Inflammatory macrophage (primary cell): Measurements from ENCODE around the gene RGS14.

Experiments used
- DNase-seq, 2 donors: peaks; one replicate each; pipeline ENCODE4 v3.0.0-alpha.2; 2020 to 2022

Gene RGS14

GRCh38 chr5:177380805-177381126, 23.0 kb downstream of the RGS14 start:
- DNase-seq, result no peak

DNA sequence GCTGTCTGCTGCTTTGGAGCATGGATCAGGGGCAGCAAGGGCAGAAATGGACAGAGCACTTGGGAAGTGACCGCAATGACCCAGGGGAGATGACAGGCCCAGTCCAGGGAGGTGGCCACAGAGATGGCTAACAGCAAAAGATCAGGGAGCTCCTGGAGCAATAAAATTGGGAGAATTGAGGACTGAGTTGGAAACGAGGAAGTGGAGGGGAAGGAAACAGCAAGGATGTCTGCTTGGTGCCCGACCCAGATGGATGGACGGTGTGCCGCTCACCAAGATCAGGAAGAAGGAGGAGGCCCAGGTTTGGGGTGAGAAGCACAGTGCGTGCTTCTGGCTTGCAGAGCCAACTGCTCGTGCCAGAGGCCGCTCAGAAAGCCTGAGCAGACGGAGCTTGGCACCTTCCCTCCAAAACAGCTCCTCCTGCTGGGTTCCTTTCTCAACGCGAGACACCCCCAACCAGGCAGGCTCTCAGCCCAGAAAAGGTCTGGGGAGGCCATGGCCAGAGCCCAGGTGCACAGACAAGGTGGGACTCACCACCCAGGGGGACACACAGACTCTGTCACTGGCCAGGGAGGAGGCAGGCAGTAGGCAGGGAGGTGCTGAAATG, 24.8 kb downstream of the RGS14 start:
- DNase-seq, result peak in 1 of 2 donors; percentile 28

DNA sequence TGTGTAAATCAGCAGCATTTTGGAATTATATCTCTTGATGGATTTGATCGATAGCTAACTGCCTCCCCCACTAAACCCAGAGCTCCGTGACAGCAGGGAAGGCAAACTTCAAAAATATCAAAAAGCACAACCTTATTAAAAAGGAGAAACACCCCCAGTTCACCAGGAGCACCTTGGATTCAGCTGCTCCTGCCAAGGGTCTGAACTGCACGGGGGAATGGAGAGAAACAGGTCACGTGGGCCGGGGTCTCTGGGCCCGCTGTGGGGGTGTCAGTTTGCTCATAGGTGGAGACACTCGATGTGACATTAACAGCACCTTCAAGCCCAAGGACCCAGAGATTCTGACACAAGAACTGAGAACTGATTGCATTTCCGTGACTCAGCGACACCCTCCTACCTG, 25.5 kb downstream of the RGS14 start:
- no peak for DNase-seq

DNA sequence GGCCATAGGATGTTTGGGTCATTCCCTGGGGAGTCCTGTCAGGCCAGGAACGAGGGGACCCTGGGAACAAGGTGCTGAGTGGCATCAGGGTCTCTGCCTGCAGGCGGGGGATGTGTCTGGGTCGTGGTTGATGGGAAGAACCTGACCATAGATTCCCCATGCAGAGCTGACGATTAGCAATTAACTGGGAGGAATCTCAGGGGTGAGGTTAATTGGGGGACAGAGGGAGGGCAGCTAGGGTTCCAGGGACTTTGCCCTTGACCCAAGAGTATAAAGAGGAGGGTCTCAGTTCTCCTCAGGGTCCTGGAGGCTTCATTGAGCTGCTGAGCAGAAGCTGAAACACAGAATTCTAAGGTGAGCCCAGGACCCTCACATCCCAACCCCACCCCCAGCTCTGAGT, 26.4 kb downstream of the RGS14 start, which contains the start of gene SLC34A1:
Gene SLC34A1 (plus strand): TSS at position 301 of the 400 bp plus-strand sequence. CDS start 1,308 bp downstream, outside the sequence.
- DNase-seq, result no peak

GRCh38 chr5:177385720-177386119, 28.0 kb downstream of the RGS14 start:
- DNase-seq, result no peak

- DNase-seq, result no peak
These were observed 28.8 kb downstream of the RGS14 start for GRCh38 chr5:177386542-177386941.

- no peak for DNase-seq
These were observed 29.7 kb downstream of the RGS14 start for GRCh38 chr5:177387405-177387804.

- DNase-seq, result no peak
These were observed 30.9 kb downstream of the RGS14 start for GRCh38 chr5:177388521-177389052.

DNA sequence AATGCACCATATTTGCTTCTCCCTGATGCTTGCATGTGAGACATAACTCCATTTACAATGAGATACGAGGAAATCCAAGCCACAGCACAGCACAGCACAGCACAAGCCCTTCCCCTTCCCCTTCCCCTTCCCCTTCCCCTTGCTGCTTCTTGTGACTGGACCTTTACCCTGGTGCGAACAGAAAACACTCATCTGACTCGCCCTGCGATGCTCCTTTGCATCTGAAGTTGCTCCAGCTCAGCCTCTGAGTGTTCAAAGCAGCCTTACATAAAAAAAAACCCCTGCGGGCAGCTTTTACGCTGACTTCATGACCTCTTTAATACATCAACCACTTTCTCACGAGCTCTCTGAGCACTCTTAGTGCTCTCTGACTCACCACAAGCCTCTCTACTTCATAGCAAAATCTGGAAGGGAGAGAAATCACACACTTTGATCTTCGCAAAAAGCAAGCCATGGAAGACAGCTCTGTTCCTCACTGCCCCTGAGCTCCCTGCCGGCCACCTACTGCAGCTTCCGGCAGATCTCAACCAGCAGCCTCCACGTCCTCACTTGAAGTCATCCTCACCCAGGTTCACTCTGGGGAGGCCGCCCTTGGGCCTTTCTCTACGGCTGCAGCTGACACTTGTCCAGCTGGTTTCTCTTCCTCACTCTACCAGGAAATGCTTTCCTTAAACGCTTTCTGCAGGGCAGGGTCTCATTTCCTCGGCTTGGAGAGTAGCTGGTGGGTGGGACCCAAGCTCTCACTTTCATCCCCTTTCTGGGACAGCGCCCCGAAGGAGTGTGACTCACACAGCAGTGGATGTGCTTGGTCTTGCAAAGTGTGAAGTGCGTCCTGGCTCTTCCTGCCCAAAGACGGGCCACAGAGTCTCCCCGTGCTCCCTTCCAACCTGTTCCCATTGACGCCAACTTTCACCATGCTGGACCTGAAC, 31.8 kb downstream of the RGS14 start:
- DNase-seq, result peak; percentile 73 to 74

DNA sequence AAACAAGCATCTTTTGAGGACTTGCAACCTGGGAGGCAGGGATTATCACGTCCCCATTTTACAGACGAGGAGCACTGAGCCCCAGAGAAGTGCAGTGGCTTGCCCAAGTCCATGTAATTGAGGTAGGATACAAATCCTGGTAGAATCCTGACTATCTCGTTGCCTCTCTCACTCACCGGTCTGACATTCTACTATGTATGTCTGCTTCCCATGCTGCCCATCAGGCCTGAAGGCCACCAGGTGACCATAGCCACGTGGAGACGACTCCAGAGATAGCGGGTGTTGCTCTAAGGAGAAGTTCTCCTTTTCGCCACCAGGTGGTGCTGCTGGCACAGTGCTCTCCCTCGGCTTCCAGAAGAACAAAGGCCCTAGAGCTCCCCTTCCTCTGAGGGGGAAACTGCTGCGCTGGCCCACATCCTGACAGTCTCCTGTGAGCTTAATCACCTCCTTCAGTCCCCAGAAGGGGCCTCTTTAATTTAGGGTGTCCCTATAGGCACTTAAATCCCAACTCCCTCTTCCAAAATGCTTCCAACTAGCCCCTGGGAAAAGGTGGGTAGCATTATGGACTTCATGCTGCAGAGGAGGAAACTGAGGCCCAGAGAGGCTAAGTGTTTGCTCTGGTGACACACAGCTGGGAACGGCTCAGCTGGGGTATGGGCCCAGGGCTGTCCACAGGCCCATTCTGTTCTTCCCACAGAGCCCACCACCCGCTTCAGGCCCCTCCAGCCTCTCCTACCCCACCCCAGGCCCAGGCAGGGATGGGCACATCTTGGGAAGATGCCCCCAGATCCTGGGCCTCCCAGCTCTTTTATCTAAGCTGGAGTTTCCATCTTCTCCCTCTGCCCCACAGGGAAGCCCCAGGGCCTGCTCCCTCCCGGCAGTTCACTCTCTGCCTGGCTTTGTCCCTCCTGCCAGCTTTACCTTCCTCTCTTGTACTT, 32.9 kb downstream of the RGS14 start:
- peak; percentile 85 to 87 for DNase-seq

- DNase-seq, result no peak
These were observed 35.0 kb downstream of the RGS14 start for GRCh38 chr5:177392765-177393164.

- DNase-seq, result no peak
These were observed 35.6 kb downstream of the RGS14 start for GRCh38 chr5:177393206-177393765.

DNA sequence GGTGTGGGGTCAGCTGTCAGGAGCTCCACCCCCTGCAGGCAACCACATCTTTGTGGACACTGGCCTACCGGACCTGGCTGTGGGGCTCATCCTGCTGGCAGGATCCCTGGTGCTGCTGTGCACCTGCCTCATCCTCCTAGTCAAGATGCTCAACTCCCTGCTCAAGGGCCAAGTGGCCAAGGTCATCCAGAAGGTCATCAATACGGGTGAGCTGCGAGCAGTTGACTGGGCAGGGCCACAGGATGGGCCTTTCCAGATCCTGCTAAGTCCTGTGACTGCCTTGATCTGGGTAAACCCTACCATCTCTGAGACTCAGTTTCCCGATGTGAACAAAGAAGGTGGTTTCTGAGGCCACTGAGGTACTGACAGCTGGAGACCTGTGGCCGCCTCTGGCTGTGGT, 36.3 kb downstream of the RGS14 start:
- DNase-seq, result no peak

- no peak for DNase-seq
These were observed 38.4 kb downstream of the RGS14 start for GRCh38 chr5:177396078-177396477.

- DNase-seq, result no peak
These were observed 39.1 kb downstream of the RGS14 start for GRCh38 chr5:177396807-177397206.

- no peak for DNase-seq
These were observed 40.2 kb downstream of the RGS14 start for GRCh38 chr5:177397875-177398390.

DNA sequence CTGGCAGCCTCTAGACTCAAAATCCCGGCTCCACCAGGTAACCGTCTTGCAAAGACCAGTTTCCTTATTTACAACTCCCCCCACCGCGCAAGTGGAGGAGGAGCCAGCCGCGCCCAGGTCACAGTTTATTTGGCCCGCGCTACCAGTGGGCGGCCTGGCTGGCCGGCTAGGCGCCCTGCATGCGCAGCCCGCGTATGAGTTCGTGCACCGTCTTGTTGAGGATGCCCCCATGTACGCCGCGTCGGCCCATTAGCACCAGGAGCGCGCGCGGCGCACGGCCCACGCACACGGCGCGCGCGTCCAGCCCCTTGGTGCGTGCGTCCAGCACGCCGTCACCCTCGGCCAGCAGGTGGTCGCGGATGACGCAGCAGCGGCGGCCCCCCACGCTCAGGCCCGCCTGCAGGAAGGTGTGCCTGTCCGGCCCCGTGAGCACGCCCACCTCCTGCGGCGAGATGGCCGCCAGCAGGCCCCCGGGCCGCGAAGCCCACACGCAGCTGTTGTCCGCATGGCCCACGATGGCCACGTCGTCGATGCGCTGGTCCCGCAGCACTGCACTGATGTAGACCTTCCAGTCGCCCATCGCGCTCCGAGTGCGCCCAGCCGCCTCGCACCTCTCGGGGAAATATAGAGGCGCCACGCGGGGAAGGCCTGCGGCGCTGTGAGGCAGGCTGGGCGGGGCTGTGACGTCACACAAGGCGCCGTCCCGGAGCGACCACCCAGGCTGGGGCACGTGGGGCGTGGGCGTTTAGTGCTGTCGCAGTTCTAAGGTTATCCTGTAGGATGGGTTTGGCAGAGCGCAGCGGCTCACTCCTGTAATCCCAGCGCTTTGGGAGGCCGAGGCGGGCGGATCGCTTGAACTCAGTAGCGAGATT, 42.5 kb downstream of the RGS14 start, which contains the start of gene PFN3:
Gene PFN3 (minus strand): TSS at position 665 of the 872 bp plus-strand sequence. CDS start 85 bp downstream, at position 580.
- DNase-seq, result no peak

DNA sequence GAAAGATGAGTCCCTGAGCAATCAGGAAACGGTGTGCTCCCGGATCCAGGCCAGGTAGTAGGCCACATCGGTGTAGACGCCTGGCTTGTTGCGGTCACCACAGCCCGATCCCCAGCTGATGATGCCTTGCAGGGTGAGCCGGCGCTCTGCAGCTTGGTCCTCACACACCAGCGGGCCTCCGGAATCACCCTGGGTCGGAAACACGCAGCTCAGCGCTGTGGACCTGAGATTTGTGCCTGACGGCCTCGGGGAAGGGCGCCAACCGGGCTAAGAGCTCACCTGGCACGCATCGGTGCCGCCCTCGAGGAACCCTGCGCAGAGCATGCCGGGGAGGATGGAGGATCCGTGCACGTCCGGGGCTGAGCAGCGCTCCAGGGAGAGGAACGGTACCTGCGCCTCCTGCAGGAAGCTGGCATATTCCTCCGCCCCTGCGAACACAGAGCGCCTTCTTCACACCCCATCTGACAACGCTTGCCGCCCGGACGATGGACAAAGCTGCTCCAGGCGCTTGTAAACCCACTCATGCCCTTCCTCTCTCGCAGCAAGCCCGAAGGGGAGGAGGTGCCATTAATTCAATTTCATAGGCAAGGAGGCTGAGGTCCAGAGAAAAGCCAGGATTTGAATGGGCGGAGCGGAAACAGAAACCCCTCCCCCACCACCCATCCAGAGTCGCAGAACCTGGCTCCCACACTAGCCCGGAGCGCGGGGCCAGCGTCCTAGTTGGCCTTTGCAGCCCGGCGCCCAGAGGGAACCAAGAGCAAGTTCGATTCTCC, 44.7 kb downstream of the RGS14 start:
- DNase-seq, result peak; percentile 24 to 49

- DNase-seq, result no peak
These were observed 45.5 kb downstream of the RGS14 start for GRCh38 chr5:177403102-177403791.
